ENCODE data around the gene NT5C2.

Gene NT5C2

DNA sequence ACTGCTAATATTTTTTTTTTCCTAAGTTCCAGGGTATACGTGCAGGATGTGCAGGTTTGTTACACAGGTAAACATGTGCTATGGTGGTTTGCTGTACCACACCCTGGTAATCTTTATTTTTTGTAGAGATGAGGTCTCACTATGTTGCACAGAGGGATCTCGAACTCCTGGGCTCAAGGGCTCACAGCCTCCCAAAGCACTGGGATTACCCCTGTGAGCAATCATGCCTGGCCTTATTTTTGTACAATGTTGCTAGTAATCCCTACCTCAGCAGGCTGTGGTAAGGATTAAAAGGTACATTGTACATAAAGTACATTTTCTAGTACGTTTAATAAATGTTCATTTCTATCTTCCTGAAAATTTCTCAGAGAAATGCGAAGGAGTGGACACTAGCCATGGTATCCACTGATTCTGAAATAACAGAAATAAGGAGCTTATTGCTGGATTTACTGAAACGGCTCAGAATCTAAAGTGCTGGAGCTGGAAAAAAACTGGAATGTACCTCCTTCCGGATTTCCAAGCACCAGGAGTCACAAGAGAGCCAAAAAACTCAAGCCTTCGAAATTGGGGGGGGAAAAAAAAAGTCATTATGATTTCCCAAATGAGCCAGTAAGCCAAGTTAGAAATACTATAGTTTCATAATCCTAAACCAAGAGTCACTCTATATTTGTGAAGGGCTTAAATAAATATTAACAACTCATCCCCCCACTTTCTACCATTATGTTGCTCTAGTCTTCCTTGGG is 69.6 kb downstream of the NT5C2 start:
- DNase-seq (ENCODE audit: low read depth), result peak; percentile 31

DNA sequence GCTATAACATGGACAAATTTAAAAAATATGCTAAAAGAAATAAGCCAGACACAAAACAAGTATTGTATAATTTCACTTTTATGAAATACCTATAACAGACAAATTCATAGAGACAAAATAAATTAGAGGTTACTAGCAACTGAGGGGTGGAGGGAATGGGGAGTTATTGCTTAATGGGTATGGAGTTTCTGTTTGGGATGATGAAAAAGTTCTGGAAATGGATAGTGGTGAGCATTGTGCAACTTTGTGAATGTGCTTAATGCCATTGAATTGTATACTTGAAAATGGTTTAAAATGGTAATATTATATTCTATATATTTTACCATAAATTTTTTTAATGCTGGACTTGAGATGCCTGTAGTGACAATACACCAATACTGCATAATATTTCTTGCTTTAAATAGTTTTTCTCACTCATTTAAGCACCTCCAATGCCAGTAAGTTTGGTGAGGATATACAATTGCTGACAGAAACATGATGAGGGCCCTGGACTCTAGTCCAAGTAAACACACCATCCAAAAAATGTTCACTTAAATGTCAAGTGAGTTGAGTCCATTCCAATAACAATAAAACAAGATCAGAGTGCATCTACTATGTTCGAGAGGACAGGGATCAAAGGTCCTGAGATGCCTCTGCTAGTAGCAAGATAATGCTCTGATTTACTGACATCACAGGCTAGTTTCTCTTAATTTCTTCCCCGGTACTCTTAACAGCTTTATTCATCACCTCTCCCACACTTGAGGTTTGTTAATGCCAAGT is 71.9 kb downstream of the NT5C2 start:
- DNase-seq (ENCODE audit: low read depth), result no peak

DNA sequence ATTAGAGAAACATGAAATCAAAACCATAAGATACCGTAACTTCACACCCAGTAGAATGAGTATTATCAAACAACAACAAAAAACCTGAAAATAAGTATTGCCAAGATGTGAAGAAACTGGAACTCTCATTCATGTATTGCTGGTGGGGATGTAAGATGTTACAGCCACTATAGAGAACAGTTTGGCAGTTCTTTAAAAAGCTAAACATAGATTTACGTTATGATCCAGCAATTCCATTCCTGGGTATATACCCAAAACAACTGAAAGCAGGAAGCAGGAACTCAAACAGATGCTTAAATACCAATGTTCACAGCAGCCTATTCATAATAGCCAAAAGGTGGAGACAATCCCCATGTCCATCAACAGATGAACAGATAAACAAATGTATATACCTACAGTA is 72.5 kb downstream of the NT5C2 start:
- no peak for DNase-seq (ENCODE audit: low read depth)

DNA sequence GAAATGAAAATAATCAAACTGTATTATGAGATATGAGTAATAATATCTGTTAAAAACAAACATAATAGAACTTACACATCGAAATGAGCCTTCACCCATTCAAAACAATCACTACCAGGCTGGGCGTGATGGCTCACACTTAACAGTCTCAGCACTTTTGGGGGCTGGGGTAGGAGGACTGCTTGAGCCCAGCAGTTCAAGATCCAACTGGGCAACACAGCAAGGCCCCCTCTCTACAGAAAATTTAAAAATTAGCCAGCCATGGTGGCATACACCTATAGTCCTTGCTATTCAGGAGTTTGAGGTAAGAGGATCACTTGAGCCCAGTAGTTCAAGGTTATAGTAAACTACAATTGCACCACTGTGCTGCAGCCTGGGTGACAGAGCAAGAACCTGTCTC is 75.8 kb downstream of the NT5C2 start:
- no peak for DNase-seq (ENCODE audit: low read depth)

DNA sequence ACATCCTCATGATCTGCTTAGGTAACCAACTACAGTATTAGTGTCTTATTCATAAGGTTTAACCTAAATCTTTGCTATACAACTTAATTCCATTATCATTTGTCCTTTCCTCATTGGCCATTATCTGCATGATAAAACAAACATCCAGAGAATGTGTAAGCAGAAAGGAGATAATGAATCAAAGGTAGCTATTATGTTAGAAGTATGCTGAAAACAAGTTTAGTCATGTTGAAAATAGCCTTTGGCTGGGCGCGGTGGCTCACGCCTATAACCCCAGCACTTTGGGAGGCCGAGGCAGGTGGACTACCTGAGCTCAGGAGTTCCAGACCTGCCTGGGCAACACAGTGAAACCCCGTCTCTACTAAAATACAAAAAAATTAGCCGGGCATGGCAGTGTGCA is 78.2 kb downstream of the NT5C2 start:
- DNase-seq (ENCODE audit: low read depth), result no peak

DNA sequence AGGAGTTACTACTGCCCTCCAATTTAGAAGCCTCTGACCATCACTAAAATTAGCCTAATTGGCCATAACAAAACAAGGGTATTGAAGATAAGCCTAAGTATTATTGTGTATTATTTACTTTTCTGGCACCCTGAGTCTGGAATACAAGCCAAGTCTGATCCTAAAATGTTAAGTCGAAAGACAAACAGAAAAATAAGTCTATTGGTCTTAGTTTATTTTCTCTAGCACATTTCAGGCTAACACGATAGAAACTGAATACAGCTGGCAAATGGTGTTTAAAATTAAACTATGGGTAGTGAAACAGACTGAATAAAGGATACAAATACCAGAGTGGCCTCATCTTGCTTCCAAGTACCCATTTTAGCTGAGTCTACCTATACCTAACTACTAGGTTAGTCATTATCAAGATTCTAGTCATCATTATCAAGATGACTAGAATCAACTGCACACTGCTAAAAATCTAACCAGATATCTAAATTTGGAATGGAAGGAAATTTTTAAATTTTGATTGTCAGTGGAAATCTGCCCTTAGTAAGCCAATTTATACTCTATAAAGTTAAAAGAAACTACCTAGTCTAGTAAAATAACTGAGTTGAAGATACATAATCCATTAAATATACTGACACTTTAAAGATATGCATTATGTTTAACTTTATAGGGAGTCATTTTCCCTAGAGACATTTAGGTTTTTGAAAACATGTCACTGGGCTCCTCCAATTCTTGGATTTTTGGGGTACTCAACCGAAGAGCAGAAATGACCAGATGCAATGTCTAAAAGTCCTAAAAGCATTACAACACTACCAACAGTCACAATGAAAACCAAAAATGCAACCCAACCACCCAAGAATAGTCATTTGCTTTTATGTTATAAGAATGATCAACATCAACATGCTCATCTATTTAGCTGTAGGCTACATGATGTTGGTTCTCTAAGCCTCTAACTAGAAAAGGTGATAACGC is 80.9 kb downstream of the NT5C2 start:
- DNase-seq (ENCODE audit: low read depth), result no peak

DNA sequence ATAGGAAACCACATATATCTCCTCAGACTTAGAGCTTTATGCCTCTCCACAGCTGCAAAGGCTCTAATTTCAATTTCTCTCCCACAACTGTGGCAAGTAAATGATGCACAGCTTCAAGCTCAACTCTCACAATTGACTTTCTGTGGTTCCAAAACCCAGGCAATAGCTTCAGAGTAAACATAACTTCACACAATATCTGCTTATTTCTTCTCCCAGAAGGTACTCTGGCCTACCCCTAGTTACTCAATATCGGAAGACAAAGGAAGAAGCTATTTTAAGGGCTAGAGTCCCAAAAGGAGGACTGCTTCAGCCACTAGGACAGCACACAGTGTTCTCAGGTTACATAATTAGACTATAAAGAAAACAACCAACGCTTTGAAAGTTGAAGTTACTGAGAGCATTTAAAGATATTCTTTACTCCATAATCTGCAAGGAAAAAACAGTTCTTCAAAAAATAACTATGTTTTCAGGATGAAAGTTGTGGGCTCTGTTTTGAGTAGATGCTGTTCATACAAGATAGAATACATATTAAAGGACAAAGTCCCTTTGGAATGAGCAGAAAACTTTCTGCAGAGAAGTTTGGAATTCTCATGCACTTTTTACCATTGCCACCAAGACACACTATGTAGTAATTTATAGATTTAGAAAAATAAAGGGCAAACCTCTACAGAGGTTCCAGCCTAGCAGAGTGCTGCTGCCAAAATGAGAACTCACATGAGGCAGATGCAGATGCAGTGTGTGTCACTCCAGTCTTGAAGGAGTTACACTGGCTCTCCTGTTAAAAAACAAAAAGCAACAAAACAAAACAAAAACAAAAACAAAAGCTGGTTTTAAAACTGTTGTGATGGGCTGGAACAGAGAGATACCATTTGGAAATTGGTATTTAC is 81.8 kb downstream of the NT5C2 start:
- no peak for DNase-seq (ENCODE audit: low read depth)

DNA sequence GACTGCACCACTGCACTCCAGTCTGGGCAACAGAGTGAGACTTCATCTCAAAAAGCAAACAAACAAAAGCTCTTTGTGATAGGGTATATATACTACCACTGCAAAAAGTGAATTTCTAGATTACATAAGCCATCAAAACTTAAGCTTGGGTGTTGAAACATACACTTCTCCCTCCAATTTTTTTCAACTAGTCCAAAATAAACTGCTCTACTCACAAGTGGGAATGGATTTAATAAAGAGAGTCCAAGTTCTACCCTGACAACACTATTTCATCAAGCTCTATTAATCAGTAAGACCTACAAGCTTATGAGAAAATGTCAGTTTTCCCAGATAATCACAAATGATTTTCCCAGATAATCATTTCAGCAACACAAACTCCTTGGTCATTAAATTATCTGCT is 82.7 kb downstream of the NT5C2 start:
- DNase-seq (ENCODE audit: low read depth), result no peak

DNA sequence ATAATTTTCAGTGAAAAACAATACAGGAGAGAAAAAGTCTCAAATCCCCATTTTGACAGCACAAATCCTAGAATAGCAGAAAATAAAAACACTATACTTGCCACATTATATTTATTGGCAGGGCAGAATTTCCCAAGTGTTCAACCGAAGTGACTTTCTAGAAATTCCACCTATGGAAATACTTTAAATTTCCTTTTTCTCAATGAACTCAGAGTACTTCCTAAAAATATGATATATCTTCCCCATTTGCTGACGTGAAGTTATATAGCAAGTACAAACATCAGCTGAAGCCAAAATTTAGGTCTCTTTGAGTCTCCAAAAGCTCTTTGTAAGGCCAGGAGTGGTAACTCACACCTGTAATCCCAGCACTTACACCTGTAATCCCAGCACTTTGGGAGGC is 83.3 kb downstream of the NT5C2 start:
- DNase-seq (ENCODE audit: low read depth), result no peak

DNA sequence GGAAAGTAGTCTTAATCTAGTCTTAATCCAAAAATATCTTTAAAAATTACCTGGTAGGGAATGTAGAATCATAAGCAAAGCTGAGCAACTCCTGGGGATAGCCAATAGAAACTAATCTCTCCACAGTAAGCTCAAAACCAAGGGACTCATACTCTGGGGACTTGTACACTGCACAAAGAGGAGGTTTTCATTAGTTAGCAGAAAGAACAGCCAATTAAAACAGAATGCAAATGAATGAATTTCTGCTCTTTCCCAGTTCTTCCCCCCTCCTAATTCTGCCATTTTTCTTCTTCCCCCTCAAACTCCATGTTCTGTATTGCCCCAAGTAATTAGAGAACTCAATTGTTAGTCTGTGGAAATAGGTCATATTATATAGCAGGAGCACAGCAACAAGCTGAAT is 86.5 kb downstream of the NT5C2 start:
- no peak for DNase-seq (ENCODE audit: low read depth)

DNA sequence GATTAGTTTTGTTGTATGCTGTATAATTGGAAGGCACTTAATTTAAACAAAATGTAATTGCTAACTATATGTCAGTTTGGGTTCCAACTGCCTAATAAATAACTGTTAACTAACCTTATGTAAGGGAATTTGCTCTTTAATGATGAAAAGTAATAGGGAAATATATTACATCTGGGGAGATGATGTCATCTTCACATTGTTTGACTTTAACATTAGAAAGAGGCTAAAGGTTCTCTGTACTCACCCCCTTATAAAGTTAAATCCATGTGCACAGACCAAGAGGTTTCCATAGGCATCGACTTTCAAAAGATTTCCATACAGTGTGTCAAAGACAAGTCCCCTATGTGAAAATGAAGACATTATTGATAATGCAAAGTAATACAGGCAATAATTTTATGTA is 87.6 kb downstream of the NT5C2 start:
- DNase-seq (ENCODE audit: low read depth), result no peak

DNA sequence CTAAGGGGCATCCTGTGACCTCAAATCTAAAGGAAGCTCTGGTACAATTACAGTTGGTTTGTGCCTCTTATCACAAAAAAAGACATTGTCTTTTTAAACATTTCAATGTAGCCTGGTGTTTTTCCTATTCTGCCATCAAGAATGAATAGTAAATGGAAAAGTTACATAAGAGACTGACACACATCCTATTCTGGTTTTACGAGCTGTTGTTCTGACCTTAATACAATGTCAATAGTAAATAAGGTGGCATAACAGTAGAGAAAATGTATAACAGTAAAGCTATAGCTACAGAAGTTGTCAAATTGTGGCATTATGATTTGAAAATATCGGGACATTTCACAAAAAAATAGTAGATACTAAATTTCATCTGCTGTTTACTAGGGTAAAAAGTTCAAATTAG is 88.4 kb downstream of the NT5C2 start:
- no peak for DNase-seq (ENCODE audit: low read depth)

DNA sequence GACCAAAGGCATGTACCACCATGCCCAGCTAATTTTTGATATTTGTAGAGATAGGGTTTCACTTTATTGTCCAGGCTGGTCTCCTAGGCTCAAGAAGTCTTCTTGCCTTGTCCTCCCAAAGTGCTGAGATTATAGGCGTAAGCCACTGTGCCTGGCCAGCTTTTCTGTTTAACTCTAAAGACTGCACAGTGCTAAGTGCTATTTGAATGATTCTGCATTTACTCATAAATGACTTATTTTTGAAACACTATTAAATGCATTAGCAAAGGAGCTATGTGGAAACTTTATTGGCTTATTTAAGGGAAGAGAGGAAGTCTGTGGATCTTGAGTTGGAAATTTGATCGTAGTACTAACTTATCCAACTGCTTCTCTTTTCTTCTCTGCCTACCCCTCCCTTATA is 89.1 kb downstream of the NT5C2 start:
- no peak for DNase-seq (ENCODE audit: low read depth)

DNA sequence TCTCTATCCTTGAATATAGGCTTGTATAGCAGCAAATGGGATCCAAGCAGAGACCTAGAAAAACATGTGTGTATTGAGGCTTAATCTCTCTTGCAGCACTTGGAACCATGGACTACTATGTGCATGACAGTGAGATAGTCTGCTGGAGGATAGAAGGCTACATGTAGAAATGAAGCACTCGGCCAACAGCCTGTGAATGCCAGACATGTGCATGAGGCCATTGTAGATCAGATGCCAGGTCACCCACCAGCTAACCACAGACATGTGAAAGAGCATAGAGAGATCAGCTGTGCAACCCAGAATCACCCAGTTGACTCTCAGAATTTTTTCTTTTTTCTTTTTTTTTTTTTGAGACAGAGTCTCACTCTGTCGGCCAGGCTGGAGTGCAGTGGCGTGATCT is 90.9 kb downstream of the NT5C2 start:
- DNase-seq (ENCODE audit: low read depth), result no peak

DNA sequence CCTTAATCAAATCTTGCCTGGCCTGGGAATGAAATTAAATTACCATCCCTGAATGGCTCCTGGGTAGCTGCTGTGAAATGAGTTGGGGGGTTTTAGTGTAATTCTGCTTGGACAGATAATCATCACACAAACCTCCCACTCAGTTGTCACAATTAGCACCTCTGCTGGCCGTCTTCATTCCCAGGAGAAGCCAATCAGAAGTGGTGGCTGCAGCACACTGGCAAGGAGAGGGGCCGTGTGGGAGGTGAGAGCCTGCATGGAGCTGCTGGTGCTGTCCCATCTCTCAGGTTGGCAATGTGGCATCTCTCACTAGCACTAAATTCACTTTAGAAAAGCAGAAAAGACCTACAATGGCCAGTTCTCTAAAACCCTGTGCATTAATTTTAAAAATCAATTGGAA is 92.5 kb downstream of the NT5C2 start:
- no peak for DNase-seq (ENCODE audit: low read depth)

DNA sequence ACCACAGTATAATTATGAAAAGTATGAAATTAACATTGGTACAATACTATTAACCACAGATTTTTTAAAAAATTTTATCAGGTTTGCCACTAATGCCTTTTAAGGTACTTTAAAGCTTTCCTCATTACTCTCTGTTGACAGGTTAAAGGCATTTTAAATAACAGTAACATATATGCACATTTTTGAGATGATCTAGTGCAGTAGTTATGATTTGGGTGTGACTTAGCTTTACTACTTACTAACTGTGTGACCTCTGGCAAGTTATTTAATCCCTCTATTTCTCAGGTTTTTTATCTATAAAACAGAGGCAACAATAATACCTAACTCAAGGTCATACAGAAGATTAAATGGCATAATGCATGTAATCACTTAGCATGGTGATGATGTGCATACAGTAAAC is 94.8 kb downstream of the NT5C2 start:
- DNase-seq (ENCODE audit: low read depth), result no peak

DNA sequence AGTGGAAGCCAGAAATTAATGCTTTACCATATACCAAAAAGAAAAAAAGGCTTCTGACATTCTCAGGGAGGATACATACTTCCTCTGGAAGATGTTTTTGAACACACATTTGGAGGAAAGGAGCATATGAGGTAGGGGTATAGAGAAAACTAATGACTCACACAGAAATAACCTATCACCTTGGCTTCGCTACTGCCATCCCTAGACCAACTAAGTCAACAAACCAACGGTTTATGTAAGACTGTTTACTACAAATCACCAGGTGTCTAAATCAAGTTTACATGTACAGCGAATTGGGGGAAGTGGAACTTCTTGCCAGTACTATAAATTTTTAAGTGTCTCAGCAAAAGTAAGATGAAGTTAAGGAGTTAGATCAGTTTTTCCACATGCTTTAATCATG is 96.9 kb downstream of the NT5C2 start:
- no peak for DNase-seq (ENCODE audit: low read depth)

DNA sequence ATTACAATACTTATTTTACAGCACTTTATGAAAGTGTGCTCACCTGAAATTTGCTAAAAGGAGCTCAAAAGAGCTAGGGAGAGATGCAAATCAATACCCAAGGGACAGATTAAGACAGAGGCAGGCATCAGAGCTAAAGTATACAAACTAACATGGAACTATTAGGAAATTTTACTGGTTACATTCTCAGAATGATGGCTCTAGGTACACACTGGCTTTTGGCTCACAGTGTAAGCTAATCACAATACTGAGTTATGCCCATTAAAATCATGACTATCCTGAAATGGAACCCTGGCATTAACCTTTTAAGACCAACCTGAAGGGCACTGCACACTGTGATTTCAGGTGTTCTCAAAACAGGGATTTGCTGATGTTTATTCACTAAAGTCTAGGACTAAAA is 98.1 kb downstream of the NT5C2 start:
- no peak for DNase-seq (ENCODE audit: low read depth)

DNA sequence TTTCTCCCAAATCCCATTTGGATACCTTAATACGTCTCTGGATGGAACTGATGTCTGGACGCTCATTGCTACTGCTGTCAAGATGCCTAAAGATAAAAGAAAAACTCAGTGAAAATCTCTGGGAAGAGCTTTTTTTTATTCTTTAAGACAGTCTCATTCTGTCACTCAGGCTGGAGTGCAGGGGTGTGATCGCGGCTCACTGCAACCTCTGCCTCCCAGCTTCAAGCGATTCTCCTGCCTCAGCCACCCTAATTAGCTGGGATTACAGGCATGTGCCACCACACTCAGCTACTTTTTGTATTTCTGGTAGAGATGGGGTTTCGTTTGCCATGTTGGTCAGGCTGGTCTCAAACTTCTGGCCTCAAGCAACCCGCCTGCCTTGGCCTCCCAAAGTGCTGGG is 102.2 kb downstream of the NT5C2 start:
- no peak for DNase-seq (ENCODE audit: low read depth)

DNA sequence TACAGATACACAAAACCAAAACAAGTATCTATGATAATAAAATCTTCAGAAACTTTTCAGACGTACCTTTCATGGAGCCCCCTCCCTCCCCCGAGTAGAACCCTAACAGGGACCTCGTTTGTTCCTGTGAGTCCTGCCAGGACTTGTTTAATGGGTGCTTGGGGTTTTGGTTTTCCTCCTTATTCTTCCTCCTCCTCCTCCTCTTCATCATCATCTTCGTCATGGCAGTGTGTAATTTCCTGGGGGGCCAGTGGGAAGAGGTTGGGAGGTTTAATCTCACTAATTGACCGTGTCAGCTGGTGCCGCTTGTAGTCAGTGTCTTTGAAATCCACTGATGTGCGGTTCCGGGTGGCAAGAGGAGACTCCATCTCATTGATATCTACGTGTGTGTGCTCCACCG is 103.6 kb downstream of the NT5C2 start:
- DNase-seq (ENCODE audit: low read depth), result no peak

DNA sequence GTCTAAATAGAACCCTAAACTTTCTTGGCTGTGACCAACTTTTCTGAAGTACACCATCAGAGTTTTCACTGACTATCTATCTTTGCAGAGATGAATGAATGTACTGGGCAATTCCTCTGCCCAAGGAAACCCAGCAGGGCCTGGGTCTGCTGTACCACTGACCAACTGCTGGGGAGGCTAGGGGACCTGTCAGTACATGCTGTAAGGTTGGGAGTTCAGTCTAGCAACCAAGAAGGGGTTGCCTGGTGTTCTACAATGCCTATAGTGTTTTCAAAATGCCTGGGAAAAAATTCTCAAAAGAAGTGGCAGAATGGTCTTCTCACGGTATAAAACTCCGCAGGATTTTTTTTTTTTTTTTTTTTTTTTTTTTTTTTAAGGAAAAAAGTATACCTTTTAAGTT is 106.3 kb downstream of the NT5C2 start:
- no peak for DNase-seq (ENCODE audit: low read depth)

DNA sequence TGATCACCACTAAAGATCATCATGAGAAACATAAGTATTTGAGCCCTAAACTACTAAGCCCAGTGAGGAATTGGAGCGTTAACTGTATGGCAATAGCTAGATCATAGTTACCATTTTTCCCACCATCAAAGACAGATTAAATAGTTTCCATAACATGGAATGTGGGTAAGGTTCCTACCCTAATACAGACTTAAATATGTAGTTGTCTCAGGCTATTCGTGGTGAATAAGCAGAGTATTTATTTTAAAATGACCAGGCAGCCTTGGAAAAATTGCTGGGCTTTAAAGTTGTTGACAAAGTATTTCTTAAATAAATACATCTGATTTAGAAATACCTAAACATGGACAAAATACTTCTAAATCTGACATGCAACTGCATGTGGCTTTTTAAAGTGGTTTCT is 106.8 kb downstream of the NT5C2 start:
- DNase-seq (ENCODE audit: low read depth), result no peak
